T-cell (primary cell): ENCODE results near the gene NKX1-1. TPM values are rescaled to one million over a fixed set of nuclear protein-coding genes. Genes with fewer than 3 reads are reported as not detected.
"Not testable (repeated sequence)": the region's sequence is repeated elsewhere in the genome, so short reads cannot be mapped to it uniquely, and the experiment has no call there.

Source experiments
- ATAC-seq, 4 experiments: fragments of 200-7000 bp in 3 of 4; fragments of 150-1000 bp in 1 of 4; cut with Tn5 transposase; replicated peaks in 1 of 4; 1 replicate in 3 of 4; 2 replicates in 1 of 4; pipeline ENCODE4 v1.10.0; 2021; ENCODE audit warnings: moderate library complexity in 3 of 4, mild to moderate bottlenecking in 2 of 4, moderate number of reproducible peaks in 1 of 4
- CTCF ChIA-PET, 2 donors: fragments of 300-600 bp; sonication (Branson Sonifier 250); formaldehyde crosslinking; loops; one replicate each; lab custom pipeline; 2022; ENCODE audit warnings: antibody characterized with exemption in 2 of 2; lab: Charles Lee
- POLR2A ChIA-PET, 2 donors: fragments of 300-600 bp; sonication (Branson Sonifier 250); formaldehyde crosslinking; loops; one replicate each; lab custom pipeline; 2022; ENCODE audit warnings: antibody characterized with exemption in 2 of 2; lab: Charles Lee
- DNase-seq, 35 experiments: peaks; one replicate each; pipeline versions ENCODE4 v3.0.0 to v3.0.0-alpha.2; 2013 to 2023
- H3K27ac ChIP-seq: one replicate; pipeline ENCODE4 v1.5.1; 2013; ENCODE audit warnings: low read length
- H3K27me3 ChIP-seq, 2 experiments: replicated peaks in 1 of 2; 1 replicate in 1 of 2; 2 replicates in 1 of 2; pipeline versions ENCODE4 v1.6.1 to v1.7.0; 2013; ENCODE audit warnings: low read length in 1 of 2, mixed read lengths in 1 of 2; ENCODE audit not compliant: control insufficient read depth in 2 of 2, insufficient read depth in 2 of 2; ENCODE audit errors: extremely low read depth in 1 of 2
- H3K36me3 ChIP-seq, 2 donors: 1 replicate in 1 of 2; 2 replicates in 1 of 2; pipeline versions ENCODE4 v1.6.1 to v1.7.0; 2013; ENCODE audit warnings: low read length in 1 of 2; ENCODE audit not compliant: control insufficient read depth in 2 of 2, insufficient read depth in 1 of 2; ENCODE audit errors: extremely low read depth in 1 of 2
- H3K4me1 ChIP-seq, 2 experiments: 1 replicate in 1 of 2; 2 replicates in 1 of 2; pipeline versions ENCODE4 v1.6.1 to v1.7.0; 2013; ENCODE audit warnings: low read length in 2 of 2, mixed read lengths in 1 of 2; ENCODE audit not compliant: insufficient read depth in 2 of 2, control insufficient read depth in 1 of 2; ENCODE audit errors: extremely low read depth in 1 of 2
- H3K4me3 ChIP-seq, 2 donors: 1 replicate in 1 of 2; 2 replicates in 1 of 2; pipeline versions ENCODE4 v1.5.1 to v1.7.0; 2013; ENCODE audit warnings: mild to moderate bottlenecking in 2 of 2, low read length in 1 of 2, moderate library complexity in 1 of 2; ENCODE audit not compliant: control insufficient read depth in 1 of 2; ENCODE audit errors: extremely low read depth in 1 of 2
- H3K9me3 ChIP-seq: 2 replicates; pipeline ENCODE4 v1.7.0; 2013
- H3K27ac Mint-ChIP-seq, 2 donors: one replicate each; pipeline ENCODE4 v1.8.0; 2020 to 2021; ENCODE audit warnings: mild to moderate bottlenecking in 2 of 2, mixed read lengths in 2 of 2
- H3K27me3 Mint-ChIP-seq, 2 donors: one replicate each; pipeline ENCODE4 v1.8.0; 2021 to 2022; ENCODE audit warnings: mixed read lengths in 2 of 2
- H3K36me3 Mint-ChIP-seq: one replicate; pipeline ENCODE4 v1.8.0; 2021; ENCODE audit warnings: mixed read lengths
- H3K4me1 Mint-ChIP-seq, 3 donors: one replicate each; pipeline ENCODE4 v1.8.0; 2020 to 2022; ENCODE audit warnings: mixed read lengths in 3 of 3, mild to moderate bottlenecking in 1 of 3
- H3K4me3 Mint-ChIP-seq, 3 donors: one replicate each; pipeline ENCODE4 v1.8.0; 2020 to 2022; ENCODE audit warnings: mild to moderate bottlenecking in 3 of 3, mixed read lengths in 3 of 3, moderate library complexity in 3 of 3
- H3K9me3 Mint-ChIP-seq, 3 donors: one replicate each; pipeline ENCODE4 v1.8.0; 2020 to 2022; ENCODE audit warnings: mixed read lengths in 3 of 3
- WGBS: methylation state at CpG from one replicate; pipeline ENCODE4 v1.1.5; 2013; ENCODE audit warnings: missing lambda C conversion rate; ENCODE audit not compliant: insufficient coverage; 5-methylcytosine and 5-hydroxymethylcytosine counted together
- total RNA-seq, 35 experiments: library from RNA in 6 of 35; stranded (reverse) in 6 of 35; fragments of 120-200 nt in 1 of 35; gene quantifications; one replicate each; pipeline versions ENCODE4 v1.2.1 to v1.2.4 and lab custom pipeline; 2013 to 2026

NKX1-1 gene
- total RNA-seq, 5 donors from 2014 or later (not counting 1 experiment from before 2014, with no cell fraction given) = not detected

DNA sequence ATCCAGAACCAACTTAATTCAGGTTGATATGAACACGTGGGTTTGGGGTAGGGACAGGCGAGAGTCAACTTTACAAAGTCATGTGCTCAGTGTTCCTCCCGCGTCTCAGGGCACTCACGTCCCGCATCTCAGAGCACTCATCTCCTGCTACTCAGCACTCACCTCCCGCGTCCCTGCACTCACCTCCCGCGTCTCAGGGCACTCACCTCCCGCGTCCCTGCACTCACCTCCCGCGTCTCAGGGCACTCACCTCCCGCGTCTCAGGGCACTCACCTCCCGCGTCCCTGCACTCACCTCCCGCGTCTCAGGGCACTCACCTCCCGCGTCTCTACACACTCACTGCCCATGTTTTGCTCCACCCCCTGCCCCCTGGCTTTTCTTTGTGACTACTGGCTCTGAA, 33.7 kb downstream of the NKX1-1 start:
- H3K9me3 ChIP-seq, H3K27ac Mint-ChIP-seq, ATAC-seq, H3K27ac ChIP-seq, H3K27me3 Mint-ChIP-seq, DNase-seq, H3K4me1 Mint-ChIP-seq, POLR2A ChIA-PET, H3K9me3 Mint-ChIP-seq, CTCF ChIA-PET, H3K27me3 ChIP-seq, H3K4me3 Mint-ChIP-seq, H3K4me1 ChIP-seq, H3K4me3 ChIP-seq: not testable (repeated sequence)
- WGBS = 100% methylated on average over 2 of the region's 22 CpGs
- H3K36me3 ChIP-seq = peaks cover 20 to 42% of the 10 kb centered on the region in 2 donors
- peaks cover 37% of the 10 kb centered on the region for H3K36me3 Mint-ChIP-seq

DNA sequence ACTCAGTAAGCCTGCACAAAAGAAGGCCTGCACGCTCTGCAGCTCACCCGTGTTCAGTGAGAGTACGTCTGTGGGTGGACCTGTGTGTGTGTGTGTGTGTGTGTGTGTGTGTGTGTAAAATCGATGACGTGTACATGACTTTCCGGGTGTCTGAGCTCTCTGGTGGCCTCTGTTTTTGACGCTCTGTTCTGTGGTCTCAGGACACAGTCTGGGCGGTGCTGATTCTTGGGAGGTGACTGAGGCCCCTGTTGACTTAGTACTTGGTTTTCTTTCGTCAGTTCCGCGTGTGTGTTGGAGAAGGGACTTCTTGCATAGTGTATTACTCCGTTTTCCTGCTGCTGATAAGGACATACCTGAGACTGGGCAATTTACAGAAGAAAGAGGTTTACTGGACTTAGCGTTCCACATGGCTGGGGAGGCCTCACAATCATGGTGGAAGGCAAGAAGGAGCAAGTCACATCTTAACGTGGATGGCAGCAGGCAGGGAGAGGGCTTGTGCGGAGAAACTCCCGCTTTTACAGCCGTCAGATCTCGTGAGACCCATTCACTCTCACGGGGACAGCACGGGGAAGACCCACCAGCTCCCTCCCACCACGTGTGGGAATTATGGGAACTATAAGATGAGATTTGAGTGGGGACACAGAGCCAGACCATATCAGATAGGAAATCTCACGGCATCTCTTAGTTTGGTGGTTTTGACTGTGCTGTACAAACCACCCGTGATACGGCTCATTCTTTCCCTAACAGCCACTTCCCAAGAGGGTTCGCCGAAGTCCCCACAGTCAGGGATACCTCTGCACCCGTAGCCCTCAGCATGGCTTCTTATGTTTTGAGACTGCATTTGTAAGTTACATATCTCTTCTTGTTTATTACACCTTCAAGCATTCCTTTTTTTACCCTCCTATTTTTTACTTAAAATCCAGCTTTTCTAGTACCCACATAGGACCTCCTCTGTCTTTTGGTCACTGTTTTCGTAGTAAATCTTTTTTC, 34.8 kb downstream of the NKX1-1 start:
- no peaks in the 10 kb centered on the region for H3K4me1 Mint-ChIP-seq
- Histone ChIP-seq H3K27me3 (no peaks in the 10 kb centered on the region), H3K9me3 (no peaks in the 10 kb centered on the region), H3K27ac (no peak overlapping the region), H3K4me3 (no peak overlapping the region), H3K4me1 (no peaks in the 10 kb centered on the region), H3K36me3 (peaks cover 16 to 46% of the 10 kb centered on the region in 2 donors)
- DNase-seq (no peak), ATAC-seq (no peak)
- CTCF ChIA-PET = no interaction called here
- 95% methylated on average over 20 of the region's 28 CpGs for WGBS
- peaks cover 37% of the 10 kb centered on the region for H3K36me3 Mint-ChIP-seq
- no peaks in the 10 kb centered on the region for H3K9me3 Mint-ChIP-seq
- H3K27ac Mint-ChIP-seq = no peak overlapping the region
- H3K27me3 Mint-ChIP-seq = no peaks in the 10 kb centered on the region
- POLR2A ChIA-PET = no interaction called here
- H3K4me3 Mint-ChIP-seq = no peak overlapping the region

DNA sequence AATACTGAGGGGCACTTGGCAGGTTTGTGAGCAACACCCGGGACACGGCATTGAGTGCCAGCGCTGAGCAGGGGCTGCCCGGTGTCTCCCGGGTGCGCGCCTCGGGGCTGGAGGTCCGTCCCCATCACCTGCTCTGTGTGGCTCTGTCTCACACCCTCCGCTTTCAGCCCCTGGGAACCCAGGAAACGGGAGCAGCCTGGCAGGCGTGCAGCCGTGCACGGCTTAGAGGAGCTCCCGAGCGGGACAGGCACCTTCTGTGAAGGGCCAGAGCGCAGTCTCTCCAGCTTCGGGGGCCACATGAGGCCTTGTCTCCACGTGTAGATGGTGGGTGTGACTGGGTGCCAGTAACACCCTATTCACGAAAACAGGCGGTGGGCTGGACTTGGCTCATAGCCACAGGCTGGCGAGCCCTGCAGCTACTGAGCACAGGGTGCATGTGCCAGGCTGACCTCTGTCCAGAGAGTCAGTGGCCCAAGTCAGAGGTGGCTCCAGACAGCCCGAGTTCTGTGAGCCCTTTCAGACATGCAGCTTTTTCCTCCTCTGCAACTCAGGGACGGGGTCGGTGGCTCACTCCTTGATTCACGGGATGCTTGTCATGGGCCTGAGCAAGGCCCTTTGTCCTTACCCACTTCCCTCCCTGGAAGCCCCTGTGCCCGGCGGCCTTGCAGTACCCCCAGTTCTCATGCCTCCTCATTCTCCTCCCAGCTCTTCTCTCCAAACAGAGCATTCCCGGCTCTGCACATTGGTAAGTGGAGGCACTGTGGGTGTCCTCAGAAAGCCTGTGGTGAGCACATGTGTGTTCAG, 35.7 kb downstream of the NKX1-1 start:
- H3K27me3 ChIP-seq = no peaks in the 10 kb centered on the region
- no peak overlapping the region for H3K27ac ChIP-seq
- Mint-ChIP-seq H3K27me3 (no peaks in the 10 kb centered on the region), H3K27ac (no peak overlapping the region), H3K4me1 (no peaks in the 10 kb centered on the region), H3K4me3 (no peak overlapping the region), H3K9me3 (no peaks in the 10 kb centered on the region), H3K36me3 (peaks cover 37% of the 10 kb centered on the region)
- H3K4me3 ChIP-seq = no peak overlapping the region
- no peaks in the 10 kb centered on the region for H3K9me3 ChIP-seq
- POLR2A ChIA-PET = no interaction called here
- DNase-seq (no peak), ATAC-seq (no peak)
- H3K36me3 ChIP-seq = peaks cover 11 to 41% of the 10 kb centered on the region in 2 donors
- H3K4me1 ChIP-seq = no peaks in the 10 kb centered on the region
- CTCF ChIA-PET = no interaction called here
- WGBS = 96% methylated on average over 19 of the region's 29 CpGs

DNA sequence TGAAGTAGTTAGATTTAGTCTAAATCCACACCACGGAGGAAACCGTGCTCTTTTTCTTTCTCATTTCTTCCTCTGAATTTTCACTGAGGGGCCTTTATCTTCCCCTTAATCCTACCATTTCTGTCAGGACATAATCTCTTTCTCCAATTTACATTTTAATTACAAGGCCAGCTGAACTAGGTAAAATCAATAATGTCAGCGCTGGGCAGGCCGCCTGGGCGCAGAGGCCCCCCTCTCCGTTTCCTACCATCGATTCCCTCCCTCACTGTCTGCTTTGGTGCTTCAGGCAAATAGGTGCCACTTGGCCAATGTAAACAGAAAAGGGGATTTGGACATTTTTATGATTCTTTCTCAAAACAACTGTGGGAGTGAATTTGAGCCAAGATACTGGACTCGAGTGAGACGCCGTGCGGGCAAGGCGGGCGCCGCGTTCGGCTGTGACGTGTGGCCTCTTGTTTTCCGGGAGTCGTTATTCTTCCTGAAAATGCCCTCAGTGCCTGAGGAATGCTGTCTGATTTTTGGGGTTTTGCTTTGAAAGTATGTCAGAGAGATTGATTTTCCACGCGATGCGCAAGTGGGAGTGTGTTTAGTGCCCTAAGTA, 36.7 kb downstream of the NKX1-1 start:
- Mint-ChIP-seq H3K27me3 (no peaks in the 10 kb centered on the region), H3K36me3 (peaks cover 37% of the 10 kb centered on the region), H3K9me3 (no peaks in the 10 kb centered on the region), H3K4me3 (no peak overlapping the region), H3K27ac (no peak overlapping the region), H3K4me1 (no peaks in the 10 kb centered on the region)
- ChIA-PET POLR2A (interaction anchor here in 1 of 2 donors (0.7 kb wide), 1 partner anchor 135 kb away, joined by 3 read pairs; no protein-coding TSS in a partner anchor), CTCF (no interaction called here)
- Histone ChIP-seq H3K27me3 (no peaks in the 10 kb centered on the region), H3K4me1 (no peaks in the 10 kb centered on the region), H3K36me3 (peaks cover 5 to 36% of the 10 kb centered on the region in 2 donors), H3K4me3 (no peak overlapping the region), H3K9me3 (no peaks in the 10 kb centered on the region), H3K27ac (no peak overlapping the region)
- 99% methylated on average over 13 of the region's 22 CpGs for WGBS
- DNase-seq = no peak
- ATAC-seq = no peak

DNA sequence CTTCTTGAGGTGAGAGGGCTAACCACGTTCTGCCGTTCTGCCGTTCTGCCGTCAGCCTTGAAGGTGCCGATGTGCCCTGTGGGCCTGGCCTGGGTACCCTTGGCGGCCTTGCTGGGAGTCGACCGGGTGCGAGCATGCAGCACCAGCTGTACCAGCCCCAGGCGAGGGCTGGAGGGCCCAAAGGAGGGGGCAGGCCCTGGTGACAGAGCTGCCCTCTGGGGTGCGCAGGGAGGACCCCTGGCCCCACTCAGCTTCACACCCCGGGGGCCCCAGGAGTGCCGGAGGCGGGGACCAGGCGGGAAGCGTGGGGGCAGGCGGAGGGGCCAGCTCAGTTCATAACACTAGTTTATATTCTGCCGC, 37.2 kb downstream of the NKX1-1 start:
- Histone ChIP-seq H3K36me3 (peaks cover 5 to 35% of the 10 kb centered on the region in 2 donors), H3K4me1 (no peaks in the 10 kb centered on the region), H3K4me3 (no peak overlapping the region), H3K9me3 (no peaks in the 10 kb centered on the region), H3K27me3 (no peaks in the 10 kb centered on the region), H3K27ac (no peak overlapping the region)
- ChIA-PET POLR2A (interaction anchor here in 1 of 2 donors (0.7 kb wide), 1 partner anchor 135 kb away, joined by 3 read pairs; no protein-coding TSS in a partner anchor), CTCF (no interaction called here)
- no peak overlapping the region for H3K27ac Mint-ChIP-seq
- H3K27me3 Mint-ChIP-seq = no peaks in the 10 kb centered on the region
- no peaks in the 10 kb centered on the region for H3K4me1 Mint-ChIP-seq
- no peaks in the 10 kb centered on the region for H3K9me3 Mint-ChIP-seq
- no peak for DNase-seq
- peaks cover 36% of the 10 kb centered on the region for H3K36me3 Mint-ChIP-seq
- ATAC-seq = no peak
- H3K4me3 Mint-ChIP-seq = no peak overlapping the region
- 80% methylated on average over 16 of the region's 18 CpGs for WGBS

DNA sequence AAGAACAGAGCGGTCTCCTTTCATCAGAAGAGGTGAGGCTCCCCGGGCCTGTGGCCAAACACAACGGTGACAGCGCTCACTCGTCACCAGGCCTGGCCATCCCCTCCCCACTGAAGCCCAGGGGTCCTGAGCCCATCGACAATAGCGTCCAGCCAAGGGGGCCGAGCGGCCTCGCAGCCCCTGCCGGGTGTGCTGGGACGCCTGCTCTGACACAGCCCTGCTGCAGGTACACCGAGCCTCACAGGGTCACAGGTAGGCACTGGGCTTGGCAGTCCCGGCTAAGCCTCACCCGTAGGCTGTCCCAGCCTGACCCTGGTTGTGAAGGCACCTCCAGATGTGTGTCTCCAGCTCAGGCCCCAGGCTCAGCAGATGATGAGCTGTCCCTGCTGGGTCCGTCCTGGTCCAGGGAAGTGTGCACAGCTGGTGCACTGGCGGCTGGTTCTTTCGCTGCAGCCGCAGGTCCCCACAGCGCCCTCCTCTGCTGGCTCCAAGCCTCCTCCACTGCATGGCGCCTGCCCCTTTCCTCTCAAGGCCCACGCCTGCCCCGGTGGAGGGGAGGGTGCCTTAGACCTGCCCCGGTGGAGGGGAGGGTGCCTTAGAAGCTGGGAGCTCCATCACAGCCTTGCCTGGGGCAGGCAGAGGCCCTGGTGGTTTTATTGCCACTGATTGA, 37.7 kb downstream of the NKX1-1 start:
- ATAC-seq = no peak
- POLR2A ChIA-PET = interaction anchor here in 1 of 2 donors (0.7 kb wide), 1 partner anchor 134 kb away, joined by 3 read pairs; no protein-coding TSS in a partner anchor
- Histone ChIP-seq H3K36me3 (peaks cover 5 to 30% of the 10 kb centered on the region in 2 donors), H3K4me1 (no peaks in the 10 kb centered on the region), H3K27ac (no peak overlapping the region), H3K9me3 (no peaks in the 10 kb centered on the region), H3K27me3 (no peaks in the 10 kb centered on the region), H3K4me3 (no peak overlapping the region)
- no peak for DNase-seq
- Mint-ChIP-seq H3K4me3 (no peak overlapping the region), H3K9me3 (no peaks in the 10 kb centered on the region), H3K4me1 (no peaks in the 10 kb centered on the region), H3K27me3 (no peaks in the 10 kb centered on the region), H3K36me3 (peaks cover 31% of the 10 kb centered on the region), H3K27ac (no peak overlapping the region)
- WGBS = 97% methylated on average over 14 of the region's 24 CpGs
- CTCF ChIA-PET = no interaction called here
